ENCODE measurements around the gene CELA2A. TPM values are rescaled to one million over a fixed set of nuclear protein-coding genes. Genes with fewer than 3 reads are reported as not detected.

Gene CELA2A
- total RNA-seq, 1 donor from 2014 or later = not detected

GRCh38 chr1:15414445-15414983 is 42.0 kb upstream of the CELA2A start:
- Histone ChIP-seq H3K36me3 (no peaks in the 10 kb centered on the region), H3K27ac (replicated peaks) (peak overlapping the region; percentile 83), H3K27me3 (ENCODE audit: low read depth) (no peaks in the 10 kb centered on the region), H3K4me3 (no peak overlapping the region), H3K4me1 (peaks cover 96% of the 10 kb centered on the region), H3K9me3 (replicated peaks) (no peaks in the 10 kb centered on the region)
- DNase-seq = no peak
- TF ChIP-seq, protein P1, sequence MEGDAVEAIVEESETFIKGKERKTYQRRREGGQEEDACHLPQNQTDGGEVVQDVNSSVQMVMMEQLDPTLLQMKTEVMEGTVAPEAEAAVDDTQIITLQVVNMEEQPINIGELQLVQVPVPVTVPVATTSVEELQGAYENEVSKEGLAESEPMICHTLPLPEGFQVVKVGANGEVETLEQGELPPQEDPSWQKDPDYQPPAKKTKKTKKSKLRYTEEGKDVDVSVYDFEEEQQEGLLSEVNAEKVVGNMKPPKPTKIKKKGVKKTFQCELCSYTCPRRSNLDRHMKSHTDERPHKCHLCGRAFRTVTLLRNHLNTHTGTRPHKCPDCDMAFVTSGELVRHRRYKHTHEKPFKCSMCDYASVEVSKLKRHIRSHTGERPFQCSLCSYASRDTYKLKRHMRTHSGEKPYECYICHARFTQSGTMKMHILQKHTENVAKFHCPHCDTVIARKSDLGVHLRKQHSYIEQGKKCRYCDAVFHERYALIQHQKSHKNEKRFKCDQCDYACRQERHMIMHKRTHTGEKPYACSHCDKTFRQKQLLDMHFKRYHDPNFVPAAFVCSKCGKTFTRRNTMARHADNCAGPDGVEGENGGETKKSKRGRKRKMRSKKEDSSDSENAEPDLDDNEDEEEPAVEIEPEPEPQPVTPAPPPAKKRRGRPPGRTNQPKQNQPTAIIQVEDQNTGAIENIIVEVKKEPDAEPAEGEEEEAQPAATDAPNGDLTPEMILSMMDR (IDR thresholded peaks at IDR 0.05; ENCODE audit: borderline replicate concordance) = peak; percentile 10
- intact Hi-C loops (cut with micrococcal nuclease) = no loop called here

DNA sequence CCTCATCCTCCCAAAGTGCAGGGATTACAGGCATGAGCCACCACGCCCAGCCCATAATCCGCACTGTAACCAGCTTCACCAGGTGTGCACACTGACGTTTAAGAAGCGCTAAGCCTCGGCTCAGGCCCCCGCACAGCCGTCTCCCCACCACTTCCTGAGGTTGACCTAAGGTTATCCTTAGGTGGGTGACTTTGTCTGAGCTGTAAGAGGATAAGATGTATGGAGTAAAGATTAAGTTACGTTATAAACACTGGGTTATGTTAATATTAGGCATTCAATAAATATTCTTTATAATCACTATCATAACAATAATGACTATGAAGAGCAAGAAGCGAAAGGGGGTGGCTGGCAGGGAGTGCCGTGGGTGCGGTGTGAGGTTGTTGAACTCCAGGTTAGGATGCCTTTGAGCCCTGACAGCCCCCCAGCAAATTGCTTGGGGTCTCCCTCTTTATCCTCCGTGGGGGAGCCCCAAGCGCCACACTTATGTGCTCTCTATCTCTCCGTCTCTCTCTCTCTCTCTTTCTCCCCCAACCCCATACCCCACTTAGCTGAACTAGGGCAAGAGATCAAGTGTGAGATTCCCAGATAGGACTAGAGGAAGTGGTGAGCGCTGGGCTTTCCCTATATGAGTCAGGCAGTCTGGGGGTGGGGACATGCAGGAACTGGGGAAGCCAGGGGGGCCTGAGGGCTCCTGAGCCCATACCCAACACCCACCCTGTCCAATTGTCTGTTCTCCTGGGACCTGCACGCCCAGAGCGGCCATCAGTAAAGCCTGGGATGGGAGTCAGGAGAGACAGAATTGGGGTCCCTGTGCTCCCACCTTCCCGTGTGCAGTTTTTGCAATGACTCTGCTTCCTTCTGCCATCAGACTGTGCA is 39.2 kb upstream of the CELA2A start:
- no peaks in the 10 kb centered on the region for H3K36me3 ChIP-seq
- no peak for DNase-seq
- peaks cover 94% of the 10 kb centered on the region for H3K4me1 ChIP-seq
- peak overlapping the region; percentile 22 for H3K4me3 ChIP-seq
- H3K27me3 ChIP-seq (ENCODE audit: low read depth) = no peaks in the 10 kb centered on the region
- H3K27ac ChIP-seq (replicated peaks) = peak overlapping the region; percentile 83
- intact Hi-C loops (cut with micrococcal nuclease) = no loop called here
- no peaks in the 10 kb centered on the region for H3K9me3 ChIP-seq (replicated peaks)
- TF ChIP-seq, protein P1 (IDR thresholded peaks at IDR 0.05; ENCODE audit: borderline replicate concordance) = no peak

GRCh38 chr1:15418806-15419515 is 37.6 kb upstream of the CELA2A start:
- H3K4me3 ChIP-seq = no peak overlapping the region
- H3K4me1 ChIP-seq = peaks cover 85% of the 10 kb centered on the region
- no peaks in the 10 kb centered on the region for H3K36me3 ChIP-seq
- TF ChIP-seq, protein P1 (IDR thresholded peaks at IDR 0.05; ENCODE audit: borderline replicate concordance) = no peak
- no peaks in the 10 kb centered on the region for H3K27me3 ChIP-seq (ENCODE audit: low read depth)
- no peaks in the 10 kb centered on the region for H3K9me3 ChIP-seq (replicated peaks)
- H3K27ac ChIP-seq (replicated peaks) = peak overlapping the region; percentile 44
- intact Hi-C loops (cut with micrococcal nuclease) = no loop called here
- no peak for DNase-seq

DNA sequence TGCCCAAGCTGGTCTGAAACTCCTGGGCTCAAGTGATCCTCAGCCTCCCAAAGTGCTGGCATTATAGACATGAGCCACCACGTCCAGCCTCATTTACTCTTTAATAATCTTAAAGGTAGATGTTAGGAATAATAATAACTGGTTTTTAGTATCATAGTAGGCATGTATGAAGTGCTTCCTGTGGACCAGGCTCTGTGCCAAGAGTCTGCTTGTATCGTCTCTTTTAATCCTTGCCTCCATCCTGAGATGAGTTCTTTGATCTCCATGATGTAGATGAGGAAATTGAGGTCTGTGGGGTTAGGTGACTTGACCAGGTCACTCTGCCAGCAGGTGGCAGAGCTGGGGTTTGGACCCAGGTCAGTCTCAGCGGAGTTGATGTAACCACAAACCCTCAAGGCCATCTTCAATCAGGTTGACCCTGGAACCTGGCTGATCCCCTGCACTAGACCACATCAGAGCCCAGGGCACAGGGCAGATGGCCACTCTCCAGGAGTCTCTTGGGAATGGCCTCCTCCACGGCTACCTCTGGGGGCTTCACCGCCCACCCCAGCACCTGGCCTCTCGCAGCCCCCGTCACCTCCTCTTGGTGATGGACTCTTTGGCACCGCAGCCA is 35.6 kb upstream of the CELA2A start:
- no peaks in the 10 kb centered on the region for H3K27me3 ChIP-seq (ENCODE audit: low read depth)
- no peak for DNase-seq
- TF ChIP-seq, protein P1 (IDR thresholded peaks at IDR 0.05; ENCODE audit: borderline replicate concordance) = no peak
- intact Hi-C loops (cut with micrococcal nuclease) = no loop called here
- no peak overlapping the region for H3K4me3 ChIP-seq
- H3K27ac ChIP-seq (replicated peaks) = no peak overlapping the region
- no peaks in the 10 kb centered on the region for H3K36me3 ChIP-seq
- H3K9me3 ChIP-seq (replicated peaks) = no peaks in the 10 kb centered on the region
- peaks cover 79% of the 10 kb centered on the region for H3K4me1 ChIP-seq

- no peak overlapping the region for H3K4me3 ChIP-seq
- peaks cover 9% of the 10 kb centered on the region for H3K36me3 ChIP-seq
- H3K27ac ChIP-seq (replicated peaks) = no peak overlapping the region
- intact Hi-C loops (cut with micrococcal nuclease) = no loop called here
- H3K9me3 ChIP-seq (replicated peaks) = no peaks in the 10 kb centered on the region
- TF ChIP-seq, protein P1 (IDR thresholded peaks at IDR 0.05; ENCODE audit: borderline replicate concordance) = no peak
- H3K4me1 ChIP-seq = peaks cover 79% of the 10 kb centered on the region
- no peak for DNase-seq
- H3K27me3 ChIP-seq (ENCODE audit: low read depth) = no peaks in the 10 kb centered on the region
Measured at GRCh38 chr1:15422871-15423270, 33.7 kb upstream of the CELA2A start.
